ENCODE data around the gene GGT6.
A peak's percentile ranks its signal among the peaks of the same experiment; 100 is the strongest.
"Not testable (repeated sequence)": the region's sequence is repeated elsewhere in the genome, so short reads cannot be mapped to it uniquely, and the experiment has no call there.

The GGT6 gene

GRCh38 chr17:4591529-4591928 is 31.2 kb upstream of the GGT6 start (continued):
- TF ChIP-seq KLF9 (tag by site-specific recombination; IDR thresholded peaks at IDR 0.05; ENCODE audit: low read depth) (peak; percentile 67), ZNF791 (tag by site-specific recombination; IDR thresholded peaks at IDR 0.05) (no peak), YY2 (tag by site-specific recombination; IDR thresholded peaks at IDR 0.05) (no peak), PATZ1 (tag by site-specific recombination; IDR thresholded peaks at IDR 0.05) (0 out of 2 replicates have a peak, but pooled peaks have one; percentile 47), ZBTB20 (tag by site-specific recombination; IDR thresholded peaks at IDR 0.05) (no peak), ATF2 (tag by site-specific recombination; IDR thresholded peaks at IDR 0.05; ENCODE audit: low read depth) (no peak), ZNF658 (tag by site-specific recombination; IDR thresholded peaks at IDR 0.05) (no peak), ZNF266 (tag by site-specific recombination; IDR thresholded peaks at IDR 0.05; ENCODE audit: low read depth) (no peak), ZNF114 (tag by site-specific recombination; IDR thresholded peaks at IDR 0.05) (no peak), SP2 (tag by site-specific recombination; IDR thresholded peaks at IDR 0.05) (peak; percentile 54), ZNF132 (tag by site-specific recombination; IDR thresholded peaks at IDR 0.05; ENCODE audit: borderline replicate concordance) (no peak), ZNF530 (tag by site-specific recombination; IDR thresholded peaks at IDR 0.05; ENCODE audit: low read depth) (no peak), ZNF600 (tag by site-specific recombination; IDR thresholded peaks at IDR 0.05) (peak; percentile 82), ELK4 (IDR thresholded peaks at IDR 0.05; ENCODE audit: borderline replicate concordance, low read depth, low read length) (no peak), EGR2 (tag by site-specific recombination; IDR thresholded peaks at IDR 0.05; ENCODE audit: low read depth) (peak; percentile 86), ZNF596 (tag by site-specific recombination; IDR thresholded peaks at IDR 0.05) (no peak), WT1 (tag by site-specific recombination; IDR thresholded peaks at IDR 0.05) (no peak), ZNF341 (tag by site-specific recombination; IDR thresholded peaks at IDR 0.05; ENCODE audit: low read depth) (no peak; the same call in 1 of the 2 replicates)
- TF ChIP-seq, protein P1, sequence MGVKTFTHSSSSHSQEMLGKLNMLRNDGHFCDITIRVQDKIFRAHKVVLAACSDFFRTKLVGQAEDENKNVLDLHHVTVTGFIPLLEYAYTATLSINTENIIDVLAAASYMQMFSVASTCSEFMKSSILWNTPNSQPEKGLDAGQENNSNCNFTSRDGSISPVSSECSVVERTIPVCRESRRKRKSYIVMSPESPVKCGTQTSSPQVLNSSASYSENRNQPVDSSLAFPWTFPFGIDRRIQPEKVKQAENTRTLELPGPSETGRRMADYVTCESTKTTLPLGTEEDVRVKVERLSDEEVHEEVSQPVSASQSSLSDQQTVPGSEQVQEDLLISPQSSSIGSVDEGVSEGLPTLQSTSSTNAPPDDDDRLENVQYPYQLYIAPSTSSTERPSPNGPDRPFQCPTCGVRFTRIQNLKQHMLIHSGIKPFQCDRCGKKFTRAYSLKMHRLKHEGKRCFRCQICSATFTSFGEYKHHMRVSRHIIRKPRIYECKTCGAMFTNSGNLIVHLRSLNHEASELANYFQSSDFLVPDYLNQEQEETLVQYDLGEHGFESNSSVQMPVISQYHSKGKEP (tag by site-specific recombination; IDR thresholded peaks at IDR 0.05) = no peak
- TF ChIP-seq, protein P2, sequence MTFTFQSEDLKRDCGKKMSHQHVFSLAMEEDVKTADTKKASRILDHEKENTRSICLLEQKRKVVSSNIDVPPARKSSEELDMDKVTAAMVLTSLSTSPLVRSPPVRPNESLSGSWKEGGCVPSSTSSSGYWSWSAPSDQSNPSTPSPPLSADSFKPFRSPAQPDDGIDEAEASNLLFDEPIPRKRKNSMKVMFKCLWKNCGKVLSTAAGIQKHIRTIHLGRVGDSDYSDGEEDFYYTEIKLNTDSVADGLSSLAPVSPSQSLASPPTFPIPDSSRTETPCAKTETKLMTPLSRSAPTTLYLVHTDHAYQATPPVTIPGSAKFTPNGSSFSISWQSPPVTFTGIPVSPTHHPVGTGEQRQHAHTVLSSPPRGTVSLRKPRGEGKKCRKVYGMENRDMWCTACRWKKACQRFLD (tag by site-specific recombination; IDR thresholded peaks at IDR 0.05) = no peak

DNA sequence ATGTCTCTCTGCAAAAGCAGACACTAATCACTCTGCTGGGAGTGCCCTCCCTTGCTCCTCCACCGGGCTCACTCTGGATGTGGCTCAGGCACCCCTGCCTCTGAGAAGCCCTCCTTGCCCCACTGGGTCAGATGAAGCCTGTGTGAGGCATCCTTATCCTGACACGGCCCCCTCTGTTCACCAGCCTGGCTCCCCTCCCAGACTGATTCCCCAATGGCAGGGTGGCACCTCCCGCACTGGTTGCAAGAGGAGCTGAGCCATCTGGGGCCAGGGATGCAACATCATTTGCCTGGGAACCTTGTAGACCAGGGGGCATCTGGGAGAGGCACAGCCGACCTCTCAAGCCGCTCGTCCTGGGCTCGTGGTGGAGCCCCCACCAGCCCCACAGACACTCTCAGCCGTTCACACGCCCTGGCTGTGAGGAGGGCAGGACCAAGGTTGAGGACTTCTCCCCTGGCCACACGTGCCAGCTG is 30.6 kb upstream of the GGT6 start:
- CTCF ChIA-PET = interaction anchor here (0.6 to 7.8 kb wide), 2 partner anchors 15 to 24 kb away, joined by 3 to 58 read pairs; no protein-coding TSS in a partner anchor
- POLR2A ChIA-PET = no interaction called here
- Histone ChIP-seq H3K4me1 (ENCODE audit: control insufficient read depth, insufficient read depth, low read length) (no peaks in the 10 kb centered on the region), H3K27ac (ENCODE audit: extremely low read depth, low read depth, low read length) (no peak overlapping the region), H3K9me3 (ENCODE audit: control insufficient read depth, insufficient read depth, low read depth, low read length) (no peaks in the 10 kb centered on the region), H3K36me3 (ENCODE audit: control insufficient read depth in 2 of 2, insufficient read depth in 1 of 2, low read length in 2 of 2) (no peaks in the 10 kb centered on the region), H3K4me3 (ENCODE audit: low read depth, low read length) (no peak overlapping the region)
- TF ChIP-seq GLI2 (tag by site-specific recombination; IDR thresholded peaks at IDR 0.05; ENCODE audit: borderline replicate concordance, low read depth) (no peak), ZBTB17 (tag by site-specific recombination; IDR thresholded peaks at IDR 0.05) (no peak), REPIN1 (tag by site-specific recombination; IDR thresholded peaks at IDR 0.05; ENCODE audit: low read depth) (no peak)
- TF ChIP-seq, protein P3, sequence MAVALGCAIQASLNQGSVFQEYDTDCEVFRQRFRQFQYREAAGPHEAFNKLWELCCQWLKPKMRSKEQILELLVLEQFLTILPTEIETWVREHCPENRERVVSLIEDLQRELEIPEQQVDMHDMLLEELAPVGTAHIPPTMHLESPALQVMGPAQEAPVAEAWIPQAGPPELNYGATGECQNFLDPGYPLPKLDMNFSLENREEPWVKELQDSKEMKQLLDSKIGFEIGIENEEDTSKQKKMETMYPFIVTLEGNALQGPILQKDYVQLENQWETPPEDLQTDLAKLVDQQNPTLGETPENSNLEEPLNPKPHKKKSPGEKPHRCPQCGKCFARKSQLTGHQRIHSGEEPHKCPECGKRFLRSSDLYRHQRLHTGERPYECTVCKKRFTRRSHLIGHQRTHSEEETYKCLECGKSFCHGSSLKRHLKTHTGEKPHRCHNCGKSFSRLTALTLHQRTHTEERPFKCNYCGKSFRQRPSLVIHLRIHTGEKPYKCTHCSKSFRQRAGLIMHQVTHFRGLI (tag by site-specific recombination; IDR thresholded peaks at IDR 0.05) = no peak

- H3K4me3 ChIP-seq (ENCODE audit: low read depth, low read length); H3K36me3 ChIP-seq (ENCODE audit: control insufficient read depth in 2 of 2, insufficient read depth in 1 of 2, low read length in 2 of 2); H3K9me3 ChIP-seq (ENCODE audit: control insufficient read depth, insufficient read depth, low read depth, low read length); H3K4me1 ChIP-seq (ENCODE audit: control insufficient read depth, insufficient read depth, low read length); H3K27ac ChIP-seq (ENCODE audit: extremely low read depth, low read depth, low read length): not testable (repeated sequence)
- CTCF ChIA-PET = interaction anchor here (1.6 to 7.8 kb wide), 2 partner anchors 23 to 37 kb away, joined by 4 to 58 read pairs; no protein-coding TSS in a partner anchor
- POLR2A ChIA-PET = interaction anchor here (0.6 kb wide), 1 partner anchor 306 kb away, joined by 5 read pairs; no protein-coding TSS in a partner anchor
These were observed 29.7 kb upstream of the GGT6 start for GRCh38 chr17:4590042-4590441.

Measured in HEK293 (cell line).